K562 (cell line): ENCODE measurements around the gene ZBTB26. TPM values are rescaled to one million over a fixed set of nuclear protein-coding genes. Genes with fewer than 3 reads are reported as not detected.

Experiments
- ATF7 ChIP-seq: fragments of 450-650 bp; IDR thresholded peaks from 2 replicates; pipeline ENCODE4 v1.7.1; 2014; ENCODE audit warnings: mild to moderate bottlenecking, moderate library complexity
- BRD4 ChIP-seq: fragments of 200-600 bp; sonication (generic); IDR thresholded peaks from 2 replicates; pipeline ENCODE4 v1.6.1; 2017; ENCODE audit warnings: inconsistent platforms
- CC2D1A ChIP-seq: fragments of 450-650 bp; IDR thresholded peaks from 2 replicates; pipeline ENCODE4 v1.6.1; 2017; ENCODE audit warnings: mild to moderate bottlenecking
- PTBP1 ChIP-seq: fragments of 200-400 bp; formaldehyde crosslinking; IDR thresholded peaks from 2 replicates; pipeline ENCODE4 v1.6.1; 2017; ENCODE audit warnings: low read depth, low read length
- RAD51 ChIP-seq: fragments of 450-650 bp; IDR thresholded peaks from 2 replicates; pipeline ENCODE4 v1.7.1; 2016; ENCODE audit warnings: low read depth, mild to moderate bottlenecking, borderline replicate concordance
- RBFOX2 ChIP-seq: fragments of 200-400 bp; formaldehyde crosslinking; IDR thresholded peaks from 2 replicates; pipeline ENCODE4 v1.6.1; 2017; ENCODE audit warnings: low read depth, mild to moderate bottlenecking, low read length, moderate library complexity
- RBM34 ChIP-seq: fragments of 200-400 bp; formaldehyde crosslinking; IDR thresholded peaks from 2 replicates; pipeline ENCODE4 v1.6.1; 2018; ENCODE audit warnings: low read length, borderline replicate concordance; ENCODE audit not compliant: insufficient read depth
- RHOXF2B ChIP-seq: fragments of 250-450 bp; sonication (Bioruptor Pico); conservative IDR thresholded peaks from 2 replicates; pipeline ENCODE4 v1.5.1; 2021
- SIN3A ChIP-seq, 2 experiments: fragments of 150-350 bp in 1 of 2; IDR thresholded peaks; 2 replicates each; pipeline ENCODE4 v1.6.1; 2011 to 2016; ENCODE audit warnings: borderline replicate concordance in 2 of 2, low read depth in 2 of 2, low read length in 2 of 2, mild to moderate bottlenecking in 2 of 2, moderate library complexity in 2 of 2; ENCODE audit not compliant: control insufficient read depth in 1 of 2
- SIRT6 ChIP-seq: IDR thresholded peaks from one replicate; pipeline ENCODE4 v1.6.1; 2012; ENCODE audit warnings: low read depth, mild to moderate bottlenecking, control low read depth, inconsistent platforms, low read length, moderate library complexity
- SLC30A9 ChIP-seq: fragments of 250-450 bp; sonication (Bioruptor Pico); IDR thresholded peaks from 2 replicates; pipeline ENCODE4 v1.8.0; 2022; ENCODE audit warnings: mild to moderate bottlenecking, moderate library complexity
- TAF15 ChIP-seq: fragments of 200-400 bp; formaldehyde crosslinking; IDR thresholded peaks from 2 replicates; pipeline ENCODE4 v1.6.1; 2017; ENCODE audit warnings: mild to moderate bottlenecking, low read depth, low read length, moderate library complexity
- TARDBP ChIP-seq: fragments of 450-650 bp; IDR thresholded peaks from 2 replicates; pipeline ENCODE4 v1.6.1; 2016
- THRAP3 ChIP-seq: fragments of 450-650 bp; IDR thresholded peaks from 2 replicates; pipeline ENCODE4 v1.6.1; 2016; ENCODE audit warnings: mild to moderate bottlenecking, inconsistent platforms, borderline replicate concordance
- ZEB2 ChIP-seq: fragments of 450-650 bp; IDR thresholded peaks from 2 replicates; pipeline ENCODE4 v1.6.1; 2016
- ZNF41 ChIP-seq: fragments of 250-450 bp; sonication (Bioruptor Pico); conservative IDR thresholded peaks from 2 replicates; pipeline ENCODE4 v1.4.0; 2020; ENCODE audit warnings: mild to moderate bottlenecking
- ZNF766 ChIP-seq: fragments of 200-800 bp; sonication (Bioruptor generic); conservative IDR thresholded peaks from 2 replicates; pipeline ENCODE4 v1.6.1; 2016; ENCODE audit warnings: missing genetic modification characterization, missing compliant biosample characterization
- polyA plus RNA-seq, 8 experiments: library from polyadenylated mRNA; depleted of rRNA in 4 of 8; stranded (reverse) in 5 of 8; unstranded in 3 of 8; fragments of >200 nt; fragmentation: Nextera tagmentation in 2 of 8; fragmentation: Illumina TruSeq in 1 of 8; extraction: Ambion mirVana in 2 of 8; extraction: Trizol in 1 of 8; gene quantifications; 2 replicates each; pipeline versions ENCODE4 v1.2.1 to v1.2.3, GENCODE V29; 2011 to 2014; ENCODE audit warnings: inconsistent platforms in 1 of 8, missing spikeins in 1 of 8
- total RNA-seq, 7 experiments: library from RNA; depleted of rRNA in 6 of 7; stranded (reverse); fragments of >200 nt in 6 of 7; fragmentation: Illumina TruSeq in 2 of 7; extraction: Trizol in 2 of 7; gene quantifications; 2 replicates each; pipeline versions ENCODE4 v1.2.1 to v1.2.3, GENCODE V29; 2011 to 2021; ENCODE audit warnings: low replicate concordance in 1 of 7
- TF ChIP-seq, protein P1 (sequence below): fragments of 250-450 bp; sonication (Bioruptor Pico); IDR thresholded peaks from 2 replicates; pipeline ENCODE4 v1.5.0; 2020; ENCODE audit warnings: mild to moderate bottlenecking, borderline replicate concordance

Gene ZBTB26
- total and polyA plus RNA-seq, 9 of the 15 experiments (the other 6 are each of a cell fraction or from before 2014, with no cell fraction given): 2.4 to 20.7 (median 5.0) TPM

DNA sequence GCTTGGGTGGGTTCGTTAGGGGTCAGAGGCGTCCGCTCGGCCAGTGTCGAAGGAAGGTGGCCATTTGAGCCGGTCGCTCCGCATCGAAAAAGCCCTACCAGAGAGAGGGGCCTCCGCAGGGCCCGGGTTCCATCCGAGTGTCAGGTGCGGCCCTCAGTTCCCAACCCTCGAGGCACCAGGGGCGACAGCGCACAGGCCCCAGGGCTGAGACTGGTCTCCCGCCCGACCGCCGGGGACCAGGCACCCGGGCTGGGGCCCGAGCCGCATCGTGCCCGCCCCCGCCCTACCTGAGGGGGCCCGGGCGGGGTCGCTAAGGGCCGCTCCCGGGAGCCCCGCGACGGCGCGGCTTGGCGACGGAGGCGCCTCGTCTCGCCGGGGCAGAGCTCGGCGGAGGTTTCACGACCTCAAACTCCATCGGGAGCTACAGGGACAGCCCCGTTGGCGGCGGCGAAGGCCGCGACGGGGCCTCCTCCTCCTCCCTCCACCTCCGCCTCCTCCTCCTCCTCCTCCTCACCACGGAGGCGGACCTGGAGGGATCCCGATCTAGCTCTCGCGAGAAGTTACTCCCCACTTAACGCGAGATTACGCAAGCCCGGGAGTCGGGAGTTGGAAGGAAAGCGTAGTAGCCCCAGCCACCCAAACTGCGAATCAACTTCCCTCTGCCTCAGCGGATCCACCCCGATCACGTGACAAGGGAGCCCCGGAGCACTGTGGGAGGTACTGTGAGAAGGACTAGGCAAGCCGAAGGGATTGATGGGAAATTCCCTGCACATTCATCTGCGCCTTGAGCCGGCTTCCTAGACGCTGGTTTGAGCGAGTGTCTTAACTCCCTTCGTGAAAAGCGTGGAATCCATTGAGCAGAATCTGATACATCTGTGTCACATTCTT lies 26.2 kb downstream of the ZBTB26 start, which contains the start of gene RC3H2 (continued):
- TF ChIP-seq ATF7 (peak; percentile 81), SIN3A (IDR thresholded peaks at IDR 0.05; ENCODE audit: borderline replicate concordance in 2 of 2, control insufficient read depth in 1 of 2, low read depth in 2 of 2, low read length in 2 of 2) (peak; percentile 46 to 65; a peak in 2 of 4 replicates), CC2D1A (0 out of 2 replicates have a peak, but pooled peaks have one; percentile 77), TAF15 (no peak), SLC30A9 (CRISPR knock-in tag) (no peak; the same call in 1 of the 2 replicates), RBM34 (no peak), ZEB2 (no peak), ZNF41 (no peak), BRD4 (no peak), RAD51 (peak; percentile 100), RHOXF2B (CRISPR knock-in tag) (0 out of 2 replicates have a peak, but pooled peaks have one; percentile 76), SIRT6 (no peak), ZNF766 (CRISPR knock-in tag) (peak; percentile 69; the same call in 1 of the 2 replicates), RBFOX2 (peak; percentile 96), PTBP1 (no peak), TARDBP (no peak), THRAP3 (no peak)
- TF ChIP-seq, protein P1, sequence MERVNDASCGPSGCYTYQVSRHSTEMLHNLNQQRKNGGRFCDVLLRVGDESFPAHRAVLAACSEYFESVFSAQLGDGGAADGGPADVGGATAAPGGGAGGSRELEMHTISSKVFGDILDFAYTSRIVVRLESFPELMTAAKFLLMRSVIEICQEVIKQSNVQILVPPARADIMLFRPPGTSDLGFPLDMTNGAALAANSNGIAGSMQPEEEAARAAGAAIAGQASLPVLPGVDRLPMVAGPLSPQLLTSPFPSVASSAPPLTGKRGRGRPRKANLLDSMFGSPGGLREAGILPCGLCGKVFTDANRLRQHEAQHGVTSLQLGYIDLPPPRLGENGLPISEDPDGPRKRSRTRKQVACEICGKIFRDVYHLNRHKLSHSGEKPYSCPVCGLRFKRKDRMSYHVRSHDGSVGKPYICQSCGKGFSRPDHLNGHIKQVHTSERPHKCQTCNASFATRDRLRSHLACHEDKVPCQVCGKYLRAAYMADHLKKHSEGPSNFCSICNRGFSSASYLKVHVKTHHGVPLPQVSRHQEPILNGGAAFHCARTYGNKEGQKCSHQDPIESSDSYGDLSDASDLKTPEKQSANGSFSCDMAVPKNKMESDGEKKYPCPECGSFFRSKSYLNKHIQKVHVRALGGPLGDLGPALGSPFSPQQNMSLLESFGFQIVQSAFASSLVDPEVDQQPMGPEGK (CRISPR knock-in tag): no peak
